HEK293 (cell line): ENCODE measurements around the gene AMZ1.

Experiments
- CTCF ChIA-PET: fragments of 350-600 bp; formaldehyde crosslinking; extraction: SDS; loops from one replicate; lab custom pipeline; 2021; ENCODE audit warnings: antibody characterized with exemption; lab: Yijun Ruan, JAX
- POLR2A ChIA-PET: fragments of 300-600 bp; formaldehyde crosslinking; extraction: SDS; loops from one replicate; lab custom pipeline; 2020; ENCODE audit warnings: antibody characterized with exemption, inconsistent platforms; lab: Yijun Ruan, JAX
- H3K27ac ChIP-seq: fragments of 200-500 bp; sonication (Bioruptor generic); 2 replicates; pipeline ENCODE4 v1.5.1; 2014; ENCODE audit warnings: low read depth, low read length, control low read depth, inconsistent platforms; ENCODE audit errors: extremely low read depth
- H3K36me3 ChIP-seq, 2 experiments: fragments of 200-500 bp in 1 of 2; sonication (Bioruptor generic) in 1 of 2; 1 replicate in 1 of 2; 2 replicates in 1 of 2; pipeline ENCODE4 v1.5.1; 2014 to 2017; ENCODE audit warnings: inconsistent platforms in 2 of 2, low read length in 2 of 2; ENCODE audit not compliant: control insufficient read depth in 2 of 2, insufficient read depth in 1 of 2
- H3K4me1 ChIP-seq: fragments of 200-500 bp; sonication (Bioruptor generic); 2 replicates; pipeline ENCODE4 v1.5.1; 2014; ENCODE audit warnings: mild to moderate bottlenecking, low read length, inconsistent platforms; ENCODE audit not compliant: control insufficient read depth, insufficient read depth
- H3K4me3 ChIP-seq: 2 replicates; pipeline ENCODE4 v1.5.1; 2011; ENCODE audit warnings: low read depth, mild to moderate bottlenecking, control low read depth, low read length, moderate library complexity
- H3K9me3 ChIP-seq: fragments of 200-500 bp; sonication (Bioruptor generic); 2 replicates; pipeline ENCODE4 v1.5.1; 2014; ENCODE audit warnings: low read depth, low read length, inconsistent platforms; ENCODE audit not compliant: control insufficient read depth, insufficient read depth
- GLIS1 ChIP-seq: fragments of 450-650 bp; formaldehyde crosslinking; IDR thresholded peaks from 2 replicates; pipeline ENCODE4 v1.5.1; 2016; ENCODE audit warnings: missing biosample characterization, missing genetic modification characterization
- HOXA7 ChIP-seq: sonication (generic); formaldehyde crosslinking; IDR thresholded peaks from 2 replicates; pipeline ENCODE4 v1.8.1; 2022; ENCODE audit warnings: missing genetic modification reagents, borderline replicate concordance
- KLF1 ChIP-seq: fragments of 450-650 bp; formaldehyde crosslinking; IDR thresholded peaks from 2 replicates; pipeline ENCODE4 v1.5.1; 2016; ENCODE audit warnings: missing biosample characterization, missing genetic modification characterization
- PRDM1 ChIP-seq: fragments of 450-650 bp; formaldehyde crosslinking; IDR thresholded peaks from 2 replicates; pipeline ENCODE4; 2016; ENCODE audit warnings: missing biosample characterization, missing genetic modification characterization
- RBAK ChIP-seq: fragments of 450-650 bp; formaldehyde crosslinking; IDR thresholded peaks from 2 replicates; pipeline ENCODE4 v1.5.1; 2016; ENCODE audit warnings: missing biosample characterization, missing genetic modification characterization
- ZFP3 ChIP-seq: fragments of 450-650 bp; formaldehyde crosslinking; IDR thresholded peaks from 2 replicates; pipeline ENCODE4 v1.5.1; 2016; ENCODE audit warnings: low read depth, missing biosample characterization, missing genetic modification characterization
- ZFP41 ChIP-seq: fragments of 450-650 bp; formaldehyde crosslinking; IDR thresholded peaks from 2 replicates; pipeline ENCODE4 v1.5.1; 2016; ENCODE audit warnings: missing biosample characterization, missing genetic modification characterization, borderline replicate concordance
- ZNF114 ChIP-seq: fragments of 450-650 bp; formaldehyde crosslinking; IDR thresholded peaks from 2 replicates; pipeline ENCODE4 v1.5.0; 2017; ENCODE audit warnings: missing biosample characterization, missing genetic modification characterization
- ZNF174 ChIP-seq: fragments of 450-650 bp; formaldehyde crosslinking; IDR thresholded peaks from 2 replicates; pipeline ENCODE4 v1.5.0; 2017; ENCODE audit warnings: missing biosample characterization, mild to moderate bottlenecking, missing genetic modification characterization
- ZNF202 ChIP-seq: fragments of 450-650 bp; formaldehyde crosslinking; IDR thresholded peaks from 2 replicates; pipeline ENCODE4 v1.5.1; 2016; ENCODE audit warnings: missing biosample characterization, missing genetic modification characterization, borderline replicate concordance
- ZNF311 ChIP-seq: fragments of 450-650 bp; formaldehyde crosslinking; IDR thresholded peaks from 2 replicates; pipeline ENCODE4 v1.5.1; 2017; ENCODE audit warnings: missing biosample characterization, missing genetic modification characterization, borderline replicate concordance
- ZNF571 ChIP-seq: fragments of 450-650 bp; formaldehyde crosslinking; IDR thresholded peaks from 2 replicates; pipeline ENCODE4 v1.5.0; 2017; ENCODE audit warnings: missing biosample characterization, missing genetic modification characterization
- ZNF792 ChIP-seq: fragments of 450-650 bp; formaldehyde crosslinking; IDR thresholded peaks from 2 replicates; pipeline ENCODE4 v1.5.1; 2016; ENCODE audit warnings: missing biosample characterization, missing genetic modification characterization
- ZNF837 ChIP-seq: fragments of 450-650 bp; formaldehyde crosslinking; IDR thresholded peaks from 2 replicates; pipeline ENCODE4 v1.5.1; 2016; ENCODE audit warnings: missing biosample characterization, missing genetic modification characterization
- TF ChIP-seq, protein P1 (sequence below): fragments of 450-650 bp; formaldehyde crosslinking; IDR thresholded peaks from 2 replicates; pipeline ENCODE4 v1.5.1; 2017; ENCODE audit warnings: missing biosample characterization, missing genetic modification characterization
- TF ChIP-seq, protein P2 (sequence below): fragments of 450-650 bp; formaldehyde crosslinking; IDR thresholded peaks from 2 replicates; pipeline ENCODE4 v1.5.1; 2016; ENCODE audit warnings: missing biosample characterization, missing genetic modification characterization
- TF ChIP-seq, protein P3 (sequence below): fragments of 450-650 bp; formaldehyde crosslinking; IDR thresholded peaks from 2 replicates; pipeline ENCODE4 v1.5.1; 2016; ENCODE audit warnings: missing biosample characterization, missing genetic modification characterization
- TF ChIP-seq, protein P4 (sequence below): fragments of 450-650 bp; formaldehyde crosslinking; IDR thresholded peaks from 2 replicates; pipeline ENCODE4 v1.5.1; 2017; ENCODE audit warnings: missing biosample characterization, missing genetic modification characterization
- TF ChIP-seq, protein P5 (sequence below): IDR thresholded peaks from 2 replicates; pipeline ENCODE4 v1.6.1; 2011; ENCODE audit warnings: mild to moderate bottlenecking, low read depth, low read length, borderline replicate concordance
- TF ChIP-seq, protein P6 (sequence below): fragments of 450-650 bp; formaldehyde crosslinking; IDR thresholded peaks from 2 replicates; pipeline ENCODE4 v1.5.1; 2016; ENCODE audit warnings: missing biosample characterization, missing genetic modification characterization

Gene AMZ1

DNA sequence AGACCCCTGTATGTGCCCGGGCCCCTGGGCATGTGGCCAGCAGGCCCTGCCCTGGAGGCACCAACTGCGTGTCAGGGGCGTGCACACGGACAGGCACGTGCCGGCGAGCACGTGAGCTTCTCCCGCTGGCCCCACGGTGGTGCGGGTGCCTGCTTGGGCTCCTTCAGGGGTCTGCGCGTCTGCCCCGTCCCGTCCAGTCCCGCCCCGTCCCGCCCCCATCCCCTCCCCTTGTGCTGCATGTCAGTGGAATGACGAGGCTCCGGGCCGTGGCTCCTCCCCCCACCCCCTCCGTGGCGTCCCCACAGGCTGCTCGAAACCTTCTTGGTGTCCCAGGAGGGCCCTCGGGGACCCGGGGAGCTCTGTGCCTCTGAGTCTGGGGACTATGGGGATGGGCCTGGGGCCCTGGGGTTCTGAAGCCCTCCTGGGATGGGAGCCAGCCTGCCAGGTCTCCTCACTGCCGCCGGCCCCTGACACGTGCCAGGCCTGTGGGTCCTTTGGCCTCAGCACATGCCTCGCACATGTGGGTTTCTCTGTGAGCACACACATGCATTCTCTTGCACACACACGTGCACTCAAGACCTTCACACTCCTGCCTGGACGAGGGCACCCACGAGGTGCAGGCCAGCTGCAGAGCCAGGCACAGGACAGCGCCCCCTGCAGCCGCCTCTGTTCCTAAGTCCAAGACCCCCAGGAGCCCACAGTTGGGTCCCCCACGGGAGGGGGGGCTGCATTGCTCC lies 27.5 kb upstream of the AMZ1 start:
- POLR2A ChIA-PET = interaction anchor here (0.5 kb wide), 1 partner anchor 29 kb away, joined by 8 read pairs; no protein-coding TSS in a partner anchor
- Histone ChIP-seq H3K4me1 (no peaks in the 10 kb centered on the region), H3K4me3 (no peak overlapping the region), H3K9me3 (no peaks in the 10 kb centered on the region), H3K36me3 (peaks cover 0 to 32% of the 10 kb centered on the region in 2 experiments; a peak in 1 of 3 replicates), H3K27ac (no peak overlapping the region)
- TF ChIP-seq ZNF571 (tag by site-specific recombination) (no peak), ZNF114 (no peak), GLIS1 (tag by site-specific recombination) (peak; percentile 21), ZNF311 (no peak), ZFP41 (no peak)
- TF ChIP-seq, protein P1, sequence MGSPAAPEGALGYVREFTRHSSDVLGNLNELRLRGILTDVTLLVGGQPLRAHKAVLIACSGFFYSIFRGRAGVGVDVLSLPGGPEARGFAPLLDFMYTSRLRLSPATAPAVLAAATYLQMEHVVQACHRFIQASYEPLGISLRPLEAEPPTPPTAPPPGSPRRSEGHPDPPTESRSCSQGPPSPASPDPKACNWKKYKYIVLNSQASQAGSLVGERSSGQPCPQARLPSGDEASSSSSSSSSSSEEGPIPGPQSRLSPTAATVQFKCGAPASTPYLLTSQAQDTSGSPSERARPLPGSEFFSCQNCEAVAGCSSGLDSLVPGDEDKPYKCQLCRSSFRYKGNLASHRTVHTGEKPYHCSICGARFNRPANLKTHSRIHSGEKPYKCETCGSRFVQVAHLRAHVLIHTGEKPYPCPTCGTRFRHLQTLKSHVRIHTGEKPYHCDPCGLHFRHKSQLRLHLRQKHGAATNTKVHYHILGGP (tag by site-specific recombination) = no peak
- TF ChIP-seq, protein P2, sequence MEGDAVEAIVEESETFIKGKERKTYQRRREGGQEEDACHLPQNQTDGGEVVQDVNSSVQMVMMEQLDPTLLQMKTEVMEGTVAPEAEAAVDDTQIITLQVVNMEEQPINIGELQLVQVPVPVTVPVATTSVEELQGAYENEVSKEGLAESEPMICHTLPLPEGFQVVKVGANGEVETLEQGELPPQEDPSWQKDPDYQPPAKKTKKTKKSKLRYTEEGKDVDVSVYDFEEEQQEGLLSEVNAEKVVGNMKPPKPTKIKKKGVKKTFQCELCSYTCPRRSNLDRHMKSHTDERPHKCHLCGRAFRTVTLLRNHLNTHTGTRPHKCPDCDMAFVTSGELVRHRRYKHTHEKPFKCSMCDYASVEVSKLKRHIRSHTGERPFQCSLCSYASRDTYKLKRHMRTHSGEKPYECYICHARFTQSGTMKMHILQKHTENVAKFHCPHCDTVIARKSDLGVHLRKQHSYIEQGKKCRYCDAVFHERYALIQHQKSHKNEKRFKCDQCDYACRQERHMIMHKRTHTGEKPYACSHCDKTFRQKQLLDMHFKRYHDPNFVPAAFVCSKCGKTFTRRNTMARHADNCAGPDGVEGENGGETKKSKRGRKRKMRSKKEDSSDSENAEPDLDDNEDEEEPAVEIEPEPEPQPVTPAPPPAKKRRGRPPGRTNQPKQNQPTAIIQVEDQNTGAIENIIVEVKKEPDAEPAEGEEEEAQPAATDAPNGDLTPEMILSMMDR (tag by site-specific recombination) = 0 out of 2 replicates have a peak, but pooled peaks have one; percentile 10
- CTCF ChIA-PET = interaction anchor here (0.5 to 1.4 kb wide), 5 partner anchors 10 to 618 kb away, joined by 3 read pairs; no protein-coding TSS in a partner anchor

DNA sequence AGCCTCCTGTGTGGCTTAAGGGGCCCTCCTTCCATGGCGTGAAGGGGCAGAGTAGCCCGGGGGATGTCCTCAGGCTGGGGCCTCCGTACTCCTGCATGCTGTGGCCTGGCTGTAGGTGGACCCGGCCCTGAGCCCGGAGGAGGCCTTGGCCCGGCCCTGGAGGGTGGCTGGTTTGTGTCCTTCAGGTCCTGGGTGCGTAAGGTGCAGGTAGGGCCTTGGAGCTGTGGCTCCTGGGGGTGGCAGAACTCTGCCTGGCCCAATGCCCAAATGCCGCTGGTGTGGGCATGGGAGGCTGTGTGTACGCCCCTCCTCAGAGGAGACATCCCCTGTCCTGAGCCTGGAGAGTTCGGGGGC lies 26.9 kb upstream of the AMZ1 start:
- Histone ChIP-seq H3K36me3 (peaks cover 0 to 26% of the 10 kb centered on the region in 2 experiments; a peak in 1 of 3 replicates), H3K4me3 (no peak overlapping the region), H3K27ac (no peak overlapping the region), H3K4me1 (no peaks in the 10 kb centered on the region), H3K9me3 (no peaks in the 10 kb centered on the region)
- POLR2A ChIA-PET = no interaction called here
- TF ChIP-seq, protein P3, sequence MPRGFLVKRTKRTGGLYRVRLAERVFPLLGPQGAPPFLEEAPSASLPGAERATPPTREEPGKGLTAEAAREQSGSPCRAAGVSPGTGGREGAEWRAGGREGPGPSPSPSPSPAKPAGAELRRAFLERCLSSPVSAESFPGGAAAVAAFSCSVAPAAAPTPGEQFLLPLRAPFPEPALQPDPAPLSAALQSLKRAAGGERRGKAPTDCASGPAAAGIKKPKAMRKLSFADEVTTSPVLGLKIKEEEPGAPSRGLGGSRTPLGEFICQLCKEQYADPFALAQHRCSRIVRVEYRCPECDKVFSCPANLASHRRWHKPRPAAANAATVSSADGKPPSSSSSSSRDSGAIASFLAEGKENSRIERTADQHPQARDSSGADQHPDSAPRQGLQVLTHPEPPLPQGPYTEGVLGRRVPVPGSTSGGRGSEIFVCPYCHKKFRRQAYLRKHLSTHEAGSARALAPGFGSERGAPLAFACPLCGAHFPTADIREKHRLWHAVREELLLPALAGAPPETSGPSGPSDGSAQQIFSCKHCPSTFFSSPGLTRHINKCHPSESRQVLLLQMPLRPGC (tag by site-specific recombination) = no peak
- TF ChIP-seq RBAK (tag by site-specific recombination) (no peak), ZNF174 (tag by site-specific recombination) (no peak), PRDM1 (no peak), ZNF202 (no peak), GLIS1 (tag by site-specific recombination) (0 out of 2 replicates have a peak, but pooled peaks have one; percentile 5), HOXA7 (CRISPR knock-in tag) (no peak)
- TF ChIP-seq, protein P4, sequence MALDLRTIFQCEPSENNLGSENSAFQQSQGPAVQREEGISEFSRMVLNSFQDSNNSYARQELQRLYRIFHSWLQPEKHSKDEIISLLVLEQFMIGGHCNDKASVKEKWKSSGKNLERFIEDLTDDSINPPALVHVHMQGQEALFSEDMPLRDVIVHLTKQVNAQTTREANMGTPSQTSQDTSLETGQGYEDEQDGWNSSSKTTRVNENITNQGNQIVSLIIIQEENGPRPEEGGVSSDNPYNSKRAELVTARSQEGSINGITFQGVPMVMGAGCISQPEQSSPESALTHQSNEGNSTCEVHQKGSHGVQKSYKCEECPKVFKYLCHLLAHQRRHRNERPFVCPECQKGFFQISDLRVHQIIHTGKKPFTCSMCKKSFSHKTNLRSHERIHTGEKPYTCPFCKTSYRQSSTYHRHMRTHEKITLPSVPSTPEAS (tag by site-specific recombination) = no peak
- CTCF ChIA-PET = interaction anchor here (0.7 to 1.4 kb wide), 2 partner anchors 11 to 617 kb away, joined by 3 read pairs; no protein-coding TSS in a partner anchor

DNA sequence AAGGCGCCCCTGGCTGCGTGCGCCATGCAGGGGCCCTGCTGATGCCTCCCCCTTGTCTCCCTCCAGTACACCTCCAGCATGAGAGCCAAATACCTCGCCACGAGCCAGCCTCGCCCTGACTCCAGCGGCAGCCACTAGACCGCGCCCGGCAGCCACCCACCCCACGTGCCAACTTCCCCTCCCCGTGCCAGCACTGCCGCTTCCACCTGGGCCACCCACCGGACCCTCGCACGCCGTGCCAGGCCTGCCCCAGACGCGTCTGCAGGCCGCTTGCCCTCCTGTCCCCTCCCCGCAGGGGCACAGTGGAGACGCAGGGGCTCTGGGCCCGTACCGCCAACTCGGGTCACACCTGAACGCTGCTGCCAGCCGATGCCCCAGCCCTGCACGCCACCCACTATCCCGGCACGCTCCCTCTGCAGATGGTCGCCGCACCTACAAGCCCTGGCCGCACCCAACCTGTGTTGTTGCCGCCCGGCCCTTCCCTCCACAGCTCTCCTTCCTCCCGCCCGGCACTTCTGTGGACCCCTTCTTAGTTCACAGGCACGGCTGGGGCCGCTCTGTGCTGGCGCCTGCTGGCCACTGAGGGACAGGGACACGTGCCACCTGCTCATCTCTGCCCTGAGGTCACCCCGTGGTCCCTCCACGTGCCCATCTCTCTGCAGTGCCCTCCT lies 26.3 kb upstream of the AMZ1 start:
- H3K27ac ChIP-seq = no peak overlapping the region
- no peaks in the 10 kb centered on the region for H3K9me3 ChIP-seq
- H3K36me3 ChIP-seq = peaks cover 0 to 20% of the 10 kb centered on the region in 2 experiments; a peak in 1 of 3 replicates
- H3K4me3 ChIP-seq = no peak overlapping the region
- POLR2A ChIA-PET = no interaction called here
- TF ChIP-seq KLF1 (peak; percentile 51), ZNF792 (no peak), ZFP3 (tag by site-specific recombination) (no peak), ZNF837 (tag by site-specific recombination) (no peak)
- TF ChIP-seq, protein P5, sequence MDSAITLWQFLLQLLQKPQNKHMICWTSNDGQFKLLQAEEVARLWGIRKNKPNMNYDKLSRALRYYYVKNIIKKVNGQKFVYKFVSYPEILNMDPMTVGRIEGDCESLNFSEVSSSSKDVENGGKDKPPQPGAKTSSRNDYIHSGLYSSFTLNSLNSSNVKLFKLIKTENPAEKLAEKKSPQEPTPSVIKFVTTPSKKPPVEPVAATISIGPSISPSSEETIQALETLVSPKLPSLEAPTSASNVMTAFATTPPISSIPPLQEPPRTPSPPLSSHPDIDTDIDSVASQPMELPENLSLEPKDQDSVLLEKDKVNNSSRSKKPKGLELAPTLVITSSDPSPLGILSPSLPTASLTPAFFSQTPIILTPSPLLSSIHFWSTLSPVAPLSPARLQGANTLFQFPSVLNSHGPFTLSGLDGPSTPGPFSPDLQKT = no peak
- TF ChIP-seq, protein P6, sequence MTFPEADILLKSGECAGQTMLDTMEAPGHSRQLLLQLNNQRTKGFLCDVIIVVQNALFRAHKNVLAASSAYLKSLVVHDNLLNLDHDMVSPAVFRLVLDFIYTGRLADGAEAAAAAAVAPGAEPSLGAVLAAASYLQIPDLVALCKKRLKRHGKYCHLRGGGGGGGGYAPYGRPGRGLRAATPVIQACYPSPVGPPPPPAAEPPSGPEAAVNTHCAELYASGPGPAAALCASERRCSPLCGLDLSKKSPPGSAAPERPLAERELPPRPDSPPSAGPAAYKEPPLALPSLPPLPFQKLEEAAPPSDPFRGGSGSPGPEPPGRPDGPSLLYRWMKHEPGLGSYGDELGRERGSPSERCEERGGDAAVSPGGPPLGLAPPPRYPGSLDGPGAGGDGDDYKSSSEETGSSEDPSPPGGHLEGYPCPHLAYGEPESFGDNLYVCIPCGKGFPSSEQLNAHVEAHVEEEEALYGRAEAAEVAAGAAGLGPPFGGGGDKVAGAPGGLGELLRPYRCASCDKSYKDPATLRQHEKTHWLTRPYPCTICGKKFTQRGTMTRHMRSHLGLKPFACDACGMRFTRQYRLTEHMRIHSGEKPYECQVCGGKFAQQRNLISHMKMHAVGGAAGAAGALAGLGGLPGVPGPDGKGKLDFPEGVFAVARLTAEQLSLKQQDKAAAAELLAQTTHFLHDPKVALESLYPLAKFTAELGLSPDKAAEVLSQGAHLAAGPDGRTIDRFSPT (tag by site-specific recombination) = peak; percentile 47
- TF ChIP-seq, all 188 proteins: peak for 2
- CTCF ChIA-PET = no interaction called here
- H3K4me1 ChIP-seq = no peaks in the 10 kb centered on the region
